ENCODE data around the gene TPO.

The TPO gene

GRCh38 chr2:1527153-1527992 is 114.1 kb downstream of the TPO start:
- peak; percentile 42 for DNase-seq (ENCODE audit: low spot score)

GRCh38 chr2:1528273-1529064 is 115.2 kb downstream of the TPO start:
- DNase-seq (ENCODE audit: low spot score) = no peak

GRCh38 chr2:1538663-1539062 is 125.4 kb downstream of the TPO start:
- peak; percentile 48 for DNase-seq (ENCODE audit: low spot score)

GRCh38 chr2:1539441-1539840 is 126.2 kb downstream of the TPO start:
- DNase-seq (ENCODE audit: low spot score) = no peak

- DNase-seq (ENCODE audit: low spot score) = no peak
Observed at GRCh38 chr2:1539973-1540372, 126.7 kb downstream of the TPO start.

GRCh38 chr2:1540481-1540880 is 127.2 kb downstream of the TPO start:
- DNase-seq (ENCODE audit: low spot score) = no peak

GRCh38 chr2:1541040-1541439 is 127.8 kb downstream of the TPO start:
- no peak for DNase-seq (ENCODE audit: low spot score)

GRCh38 chr2:1541819-1542475 is 128.7 kb downstream of the TPO start:
- DNase-seq (ENCODE audit: low spot score) = no peak

GRCh38 chr2:1542971-1543370 is 129.7 kb downstream of the TPO start:
- no peak for DNase-seq (ENCODE audit: low spot score)

- DNase-seq (ENCODE audit: low spot score) = no peak
Observed at GRCh38 chr2:1543776-1544477, 130.7 kb downstream of the TPO start.

GRCh38 chr2:1544478-1545069 is 131.3 kb downstream of the TPO start:
- no peak for DNase-seq (ENCODE audit: low spot score)

GRCh38 chr2:1546023-1546591 is 132.8 kb downstream of the TPO start:
- peak; percentile 43 for DNase-seq (ENCODE audit: low spot score)

- DNase-seq (ENCODE audit: low spot score) = no peak
Observed at GRCh38 chr2:1546901-1547300, 133.6 kb downstream of the TPO start.

GRCh38 chr2:1548910-1549673 is 135.8 kb downstream of the TPO start:
- DNase-seq (ENCODE audit: low spot score) = no peak

GRCh38 chr2:1550076-1550475 is 136.8 kb downstream of the TPO start:
- no peak for DNase-seq (ENCODE audit: low spot score)

- DNase-seq (ENCODE audit: low spot score) = peak; percentile 31
Observed at GRCh38 chr2:1550658-1551316, 137.5 kb downstream of the TPO start.

GRCh38 chr2:1551905-1552304 is 138.6 kb downstream of the TPO start:
- no peak for DNase-seq (ENCODE audit: low spot score)

- DNase-seq (ENCODE audit: low spot score) = no peak
Observed at GRCh38 chr2:1552611-1553010, 139.3 kb downstream of the TPO start.

GRCh38 chr2:1553671-1554295 is 140.5 kb downstream of the TPO start:
- peak; percentile 17 for DNase-seq (ENCODE audit: low spot score)

- DNase-seq (ENCODE audit: low spot score) = no peak
Observed at GRCh38 chr2:1556286-1556685, 143.0 kb downstream of the TPO start.

Measured in SW480 (cell line).